Bronchial epithelial cell (primary cell): ENCODE measurements around the gene DDX3X. TPM values are rescaled to one million over a fixed set of nuclear protein-coding genes. Genes with fewer than 3 reads are reported as not detected.
"Not testable (repeated sequence)": the region's sequence is repeated elsewhere in the genome, so short reads cannot be mapped to it uniquely, and the experiment has no call there.

Experiments
- DNase-seq: peaks from one replicate; pipeline ENCODE4 v3.0.0-alpha.2; 2010; ENCODE audit warnings: low read depth
- FAIRE-seq: peaks from 2 replicates; lab custom pipeline; 2011; peaks lifted over from hg19 to GRCh38; lab: Jason Lieb, UNC
- H3K27me3 ChIP-seq: 2 replicates; pipeline ENCODE4 v1.5.1; 2011; ENCODE audit warnings: low read length; ENCODE audit not compliant: control insufficient read depth, insufficient read depth
- H3K36me3 ChIP-seq: 2 replicates; pipeline ENCODE4 v1.5.1; 2011; ENCODE audit warnings: low read length; ENCODE audit not compliant: control insufficient read depth, insufficient read depth
- H3K4me3 ChIP-seq: 2 replicates; pipeline ENCODE4 v1.5.1; 2011; ENCODE audit warnings: mild to moderate bottlenecking, low read depth, low read length, control low read depth
- CTCF ChIP-seq: IDR thresholded peaks from 2 replicates; pipeline ENCODE4 v1.5.1; 2011; ENCODE audit warnings: mild to moderate bottlenecking, moderate library complexity, low read length, control low read depth, inconsistent platforms; ENCODE audit not compliant: insufficient read depth, severe bottlenecking
- total RNA-seq: library from RNA; depleted of rRNA; stranded (reverse); fragments of >200 nt; gene quantifications from 2 replicates; pipeline ENCODE4 v1.2.1, GENCODE V29; 2014

DDX3X gene
- total RNA-seq = 239 and 395 TPM in 2 replicates

DNA sequence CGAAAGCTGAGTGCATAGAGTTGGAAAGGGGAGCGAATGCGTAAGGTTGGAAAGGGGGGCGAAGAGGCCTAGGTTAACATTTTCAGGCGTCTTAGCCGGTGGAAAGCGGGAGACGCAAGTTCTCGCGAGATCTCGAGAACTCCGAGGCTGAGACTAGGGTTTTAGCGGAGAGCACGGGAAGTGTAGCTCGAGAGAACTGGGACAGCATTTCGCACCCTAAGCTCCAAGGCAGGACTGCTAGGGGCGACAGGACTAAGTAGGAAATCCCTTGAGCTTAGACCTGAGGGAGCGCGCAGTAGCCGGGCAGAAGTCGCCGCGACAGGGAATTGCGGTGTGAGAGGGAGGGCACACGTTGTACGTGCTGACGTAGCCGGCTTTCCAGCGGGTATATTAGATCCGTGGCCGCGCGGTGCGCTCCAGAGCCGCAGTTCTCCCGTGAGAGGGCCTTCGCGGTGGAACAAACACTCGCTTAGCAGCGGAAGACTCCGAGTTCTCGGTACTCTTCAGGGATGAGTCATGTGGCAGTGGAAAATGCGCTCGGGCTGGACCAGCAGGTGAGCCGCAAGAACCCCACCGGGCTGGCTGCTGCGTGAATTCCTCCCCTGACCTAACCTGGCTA lies at the start of gene DDX3X:
Gene DDX3X, plus strand, starts transcription at position 419 of the 619 bp plus-strand sequence. Its CDS starts 91 bp downstream, at position 510.
- no peaks in the 10 kb centered on the region for H3K27me3 ChIP-seq
- DNase-seq (peak; percentile 69), FAIRE-seq (no peak)
- TF ChIP-seq CTCF = peak; percentile 26
- H3K36me3 ChIP-seq = no peaks in the 10 kb centered on the region
- H3K4me3 ChIP-seq = peak within 1 kb of the TSS; percentile 90

DNA sequence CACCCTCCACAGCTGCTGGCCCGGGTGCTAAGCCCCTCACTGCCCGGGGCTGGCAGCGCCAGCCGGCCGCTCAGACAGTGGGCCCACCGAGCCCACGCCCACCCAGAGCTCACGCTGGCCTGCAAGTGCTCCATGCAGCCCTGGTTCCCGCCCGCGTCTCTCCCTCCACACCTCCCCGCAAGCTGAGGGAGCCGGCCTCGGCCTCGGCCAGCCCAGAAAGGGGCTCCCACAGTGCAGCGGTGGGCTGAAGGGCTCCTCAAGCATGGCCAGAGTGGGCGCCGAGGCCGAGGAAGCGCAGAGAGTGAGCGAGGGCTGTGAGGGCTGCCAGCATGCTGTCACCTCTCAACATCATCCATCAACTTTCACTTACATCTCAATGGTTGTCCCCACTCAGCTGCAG lies 48.0 kb upstream of the DDX3X start:
- not testable (repeated sequence) for DNase-seq, H3K27me3 ChIP-seq, H3K36me3 ChIP-seq, H3K4me3 ChIP-seq, FAIRE-seq

DNA sequence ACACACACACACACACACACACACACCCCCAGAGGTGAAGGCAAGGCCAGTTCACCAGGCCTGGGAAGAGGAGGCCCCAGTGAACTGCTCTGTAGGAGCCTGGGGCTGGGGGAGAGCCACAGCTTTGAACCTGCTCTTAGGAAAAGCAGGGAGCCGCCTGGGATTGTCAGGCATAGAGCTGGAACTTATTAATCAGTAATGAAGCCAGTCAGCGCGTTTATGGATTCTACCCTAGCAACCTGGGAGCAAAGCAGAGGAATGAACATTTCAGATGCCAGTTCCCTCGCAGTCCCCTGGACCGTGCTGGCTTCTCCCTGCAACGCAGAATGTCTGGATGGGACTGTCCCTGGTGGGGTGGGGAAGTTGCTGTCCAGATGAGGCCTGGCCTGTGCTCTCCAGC lies 45.3 kb upstream of the DDX3X start:
- H3K4me3 ChIP-seq = no peak overlapping the region
- no peak for TF ChIP-seq CTCF
- no peaks in the 10 kb centered on the region for H3K36me3 ChIP-seq
- no peaks in the 10 kb centered on the region for H3K27me3 ChIP-seq
- FAIRE-seq (no peak), DNase-seq (no peak)

DNA sequence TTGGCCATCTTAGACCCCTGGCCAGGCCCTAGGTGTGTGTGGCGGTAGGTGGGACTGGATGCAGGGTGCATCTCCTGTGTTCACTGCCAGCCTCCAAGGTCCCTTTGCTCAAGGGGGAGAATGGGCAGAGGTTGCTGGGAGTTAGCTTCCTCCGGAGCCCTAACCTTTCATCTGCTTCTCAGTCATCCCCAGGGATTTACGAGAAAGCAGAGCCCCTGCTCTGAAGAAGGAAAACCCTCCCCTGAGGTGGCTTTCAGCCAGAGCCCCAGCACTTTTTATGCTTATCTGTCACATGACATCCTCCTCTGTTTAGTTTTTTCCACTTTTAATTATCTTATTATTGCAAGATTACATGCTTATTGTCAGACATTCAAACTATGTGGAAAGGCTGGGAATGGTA lies 44.9 kb upstream of the DDX3X start:
- H3K36me3 ChIP-seq = no peaks in the 10 kb centered on the region
- no peak for FAIRE-seq
- DNase-seq = no peak
- TF ChIP-seq CTCF = no peak
- H3K4me3 ChIP-seq = no peak overlapping the region
- no peaks in the 10 kb centered on the region for H3K27me3 ChIP-seq

DNA sequence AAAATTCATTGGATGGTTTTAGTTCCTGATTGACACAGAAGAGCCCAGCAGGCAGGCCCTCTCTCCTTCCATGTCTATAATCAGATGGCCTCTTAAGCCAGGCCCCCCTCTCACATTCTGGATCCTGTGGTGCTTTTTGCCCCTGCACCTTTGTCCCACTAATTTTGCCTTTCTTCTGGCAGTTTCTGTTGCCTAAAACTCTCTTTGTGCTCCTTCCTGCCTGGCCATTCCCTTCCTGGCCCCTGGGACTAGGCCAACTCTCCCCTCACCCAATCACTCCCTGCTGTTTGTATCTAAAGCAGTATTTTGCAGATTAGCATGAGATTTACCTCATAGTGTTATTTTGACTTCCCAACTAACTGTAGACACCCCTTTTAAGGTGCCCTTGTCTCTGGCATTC lies 42.7 kb upstream of the DDX3X start:
- H3K27me3 ChIP-seq = no peaks in the 10 kb centered on the region
- H3K36me3 ChIP-seq = no peaks in the 10 kb centered on the region
- TF ChIP-seq CTCF = no peak
- no peak for DNase-seq
- no peak overlapping the region for H3K4me3 ChIP-seq
- no peak for FAIRE-seq

- FAIRE-seq (no peak), DNase-seq (no peak)
- H3K4me3 ChIP-seq = no peak overlapping the region
- no peaks in the 10 kb centered on the region for H3K36me3 ChIP-seq
- TF ChIP-seq CTCF = peak; percentile 7
- H3K27me3 ChIP-seq = no peaks in the 10 kb centered on the region
These were observed 40.7 kb upstream of the DDX3X start for GRCh38 chrX:41293269-41293668.
